DMS53 treated with DMSO at 0.1 percent for 48 hours (cell line): ENCODE data around the gene MMP11.
A peak's percentile ranks its signal among the peaks of the same experiment; 100 is the strongest.
"Not testable (repeated sequence)": the region's sequence is repeated elsewhere in the genome, so short reads cannot be mapped to it uniquely, and the experiment has no call there.

ENCODE experiments used
- DNase-seq: peaks from one replicate; lab custom pipeline; 2025; ENCODE audit not compliant: unreplicated experiment; lab: John Stamatoyannopoulos, UW

Gene MMP11

GRCh38 chr22:23772649-23773473 is at the start of gene MMP11:
Gene MMP11, plus strand, starts transcription at chr22:23772849. Its CDS starts 22 bp downstream, at chr22:23772871.
- no peak for DNase-seq

GRCh38 chr22:23728108-23728507 is 44.5 kb upstream of the MMP11 start:
- DNase-seq: not testable (repeated sequence)

- no peak for DNase-seq
These were observed 35.0 kb upstream of the MMP11 start for GRCh38 chr22:23737696-23738095.

GRCh38 chr22:23742505-23743264 is 30.0 kb upstream of the MMP11 start:
- DNase-seq: no peak

GRCh38 chr22:23743303-23743705 is 29.3 kb upstream of the MMP11 start:
- DNase-seq: no peak

GRCh38 chr22:23744001-23744400 is 28.6 kb upstream of the MMP11 start:
- no peak for DNase-seq

- DNase-seq: no peak
These were observed 28.2 kb upstream of the MMP11 start for GRCh38 chr22:23744485-23744884.

GRCh38 chr22:23745791-23746190 is 26.9 kb upstream of the MMP11 start:
- no peak for DNase-seq

- no peak for DNase-seq
These were observed 22.8 kb upstream of the MMP11 start for GRCh38 chr22:23749841-23750301.

- no peak for DNase-seq
These were observed 22.3 kb upstream of the MMP11 start for GRCh38 chr22:23750367-23750713.

GRCh38 chr22:23750714-23751440 is 21.8 kb upstream of the MMP11 start, which contains the start of gene ZNF70:
Gene ZNF70, minus strand, starts transcription at chr22:23751112. Its CDS starts 5,972 bp downstream, at chr22:23745140.
- DNase-seq: peak; percentile 15

GRCh38 chr22:23751441-23751996 is 21.1 kb upstream of the MMP11 start:
- DNase-seq: no peak

GRCh38 chr22:23752090-23752691 is 20.5 kb upstream of the MMP11 start:
- no peak for DNase-seq

GRCh38 chr22:23752750-23753149 is 19.9 kb upstream of the MMP11 start:
- DNase-seq: no peak

- no peak for DNase-seq
These were observed 19.3 kb upstream of the MMP11 start for GRCh38 chr22:23753385-23753784.

GRCh38 chr22:23754220-23754919 is 18.3 kb upstream of the MMP11 start, which contains the start of gene VPREB3:
Gene VPREB3, minus strand, starts transcription at chr22:23754425. Its CDS starts 62 bp downstream, at chr22:23754363.
- DNase-seq: no peak

- DNase-seq: no peak
These were observed 17.5 kb upstream of the MMP11 start for GRCh38 chr22:23754980-23755636.

GRCh38 chr22:23755711-23756110 is 16.9 kb upstream of the MMP11 start:
- no peak for DNase-seq

- DNase-seq: no peak
These were observed 15.8 kb upstream of the MMP11 start for GRCh38 chr22:23756891-23757290.
